ENCODE data around the gene ZNF536. TPM values are rescaled to one million over a fixed set of nuclear protein-coding genes. Genes with fewer than 3 reads are reported as not detected.
A peak's percentile ranks its signal among the peaks of the same experiment; 100 is the strongest.
"Not testable (repeated sequence)": the region's sequence is repeated elsewhere in the genome, so short reads cannot be mapped to it uniquely, and the experiment has no call there.

ZNF536 gene
- total and polyA plus RNA-seq, 2 donors from 2014 or later = 0.19 to 0.25 TPM

DNA sequence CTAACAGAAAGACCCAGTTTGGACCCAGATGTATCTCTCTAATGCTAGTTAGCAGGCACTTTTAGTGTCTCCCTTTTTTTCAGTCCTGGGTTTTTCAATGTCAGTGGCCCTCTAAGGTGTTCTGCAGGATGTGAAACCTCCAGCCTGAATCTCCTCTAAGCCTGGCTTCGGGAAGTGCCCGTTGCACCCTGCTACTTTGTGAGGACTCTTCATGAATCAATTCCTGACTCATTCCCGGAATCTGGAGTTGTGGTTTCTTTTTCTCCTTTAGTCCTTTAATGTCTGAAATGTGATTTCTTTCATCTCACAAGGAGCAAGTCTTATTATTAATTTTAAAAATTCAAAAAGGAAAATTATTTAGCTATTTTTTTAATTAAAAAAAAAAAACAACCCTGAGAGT lies 116.0 kb downstream of the ZNF536 start:
- Histone ChIP-seq H3K36me3 (ENCODE audit: control insufficient read depth in 2 of 3, insufficient read depth in 3 of 3, low read length in 3 of 3) (no peaks in the 10 kb centered on the region), H3K27ac (ENCODE audit: low read depth in 2 of 2, low read length in 2 of 2) (no peak overlapping the region), H3K27me3 (ENCODE audit: control insufficient read depth, insufficient read depth, low read length) (no peaks in the 10 kb centered on the region), H3K9ac (ENCODE audit: low read length in 3 of 3) (no peak overlapping the region), H3K4me1 (ENCODE audit: control insufficient read depth in 2 of 3, insufficient read depth in 2 of 3, low read depth in 1 of 3, low read length in 3 of 3) (no peaks in the 10 kb centered on the region), H3K4me3 (ENCODE audit: low read length in 3 of 3) (no peak overlapping the region), H3K9me3 (ENCODE audit: control insufficient read depth in 2 of 3, insufficient read depth in 1 of 3, low read length in 3 of 3) (no peaks in the 10 kb centered on the region)
- FAIRE-seq = no peak
- no peak for TF ChIP-seq CTCF (IDR thresholded peaks at IDR 0.05; ENCODE audit: borderline replicate concordance, extremely low read depth, insufficient read depth)
- no peak for DNase-seq
- intact Hi-C loops (cut with DNase I) = no loop called here

- no peak for FAIRE-seq
- no peak for DNase-seq
- no peaks in the 10 kb centered on the region for H3K4me1 ChIP-seq (ENCODE audit: control insufficient read depth in 2 of 3, insufficient read depth in 2 of 3, low read depth in 1 of 3, low read length in 3 of 3)
- no peak overlapping the region for H3K27ac ChIP-seq (ENCODE audit: low read depth in 2 of 2, low read length in 2 of 2)
- no peaks in the 10 kb centered on the region for H3K36me3 ChIP-seq (ENCODE audit: control insufficient read depth in 2 of 3, insufficient read depth in 3 of 3, low read length in 3 of 3)
- no peak overlapping the region for H3K4me3 ChIP-seq (ENCODE audit: low read length in 3 of 3)
- no peak overlapping the region for H3K9ac ChIP-seq (ENCODE audit: low read length in 3 of 3)
- TF ChIP-seq CTCF (IDR thresholded peaks at IDR 0.05; ENCODE audit: borderline replicate concordance, extremely low read depth, insufficient read depth) = no peak
- no peaks in the 10 kb centered on the region for H3K9me3 ChIP-seq (ENCODE audit: control insufficient read depth in 2 of 3, insufficient read depth in 1 of 3, low read length in 3 of 3)
- H3K27me3 ChIP-seq (ENCODE audit: control insufficient read depth, insufficient read depth, low read length) = no peaks in the 10 kb centered on the region
- intact Hi-C loops (cut with DNase I) = no loop called here
These were observed 118.6 kb downstream of the ZNF536 start for GRCh38 chr19:30490760-30491159.

GRCh38 chr19:30492586-30493270 lies 120.5 kb downstream of the ZNF536 start:
- no peak for TF ChIP-seq CTCF (IDR thresholded peaks at IDR 0.05; ENCODE audit: borderline replicate concordance, extremely low read depth, insufficient read depth)
- FAIRE-seq = no peak

GRCh38 chr19:30497034-30497433 lies 124.8 kb downstream of the ZNF536 start:
- Histone ChIP-seq H3K9ac (ENCODE audit: low read length in 3 of 3) (no peak overlapping the region), H3K9me3 (ENCODE audit: control insufficient read depth in 2 of 3, insufficient read depth in 1 of 3, low read length in 3 of 3) (no peaks in the 10 kb centered on the region), H3K36me3 (ENCODE audit: control insufficient read depth in 2 of 3, insufficient read depth in 3 of 3, low read length in 3 of 3) (no peaks in the 10 kb centered on the region), H3K4me1 (ENCODE audit: control insufficient read depth in 2 of 3, insufficient read depth in 2 of 3, low read depth in 1 of 3, low read length in 3 of 3) (no peaks in the 10 kb centered on the region), H3K27me3 (ENCODE audit: control insufficient read depth, insufficient read depth, low read length) (no peaks in the 10 kb centered on the region), H3K27ac (ENCODE audit: low read depth in 2 of 2, low read length in 2 of 2) (no peak overlapping the region), H3K4me3 (ENCODE audit: low read length in 3 of 3) (no peak overlapping the region)
- FAIRE-seq = no peak
- intact Hi-C loops (cut with DNase I) = no loop called here
- TF ChIP-seq CTCF (IDR thresholded peaks at IDR 0.05; ENCODE audit: borderline replicate concordance, extremely low read depth, insufficient read depth) = no peak
- DNase-seq = no peak

More at GRCh38 chr19:30492586-30493270, 120.5 kb downstream of the ZNF536 start:
- Histone ChIP-seq H3K36me3 (ENCODE audit: control insufficient read depth in 2 of 3, insufficient read depth in 3 of 3, low read length in 3 of 3) (no peaks in the 10 kb centered on the region), H3K27me3 (ENCODE audit: control insufficient read depth, insufficient read depth, low read length) (no peaks in the 10 kb centered on the region), H3K27ac (ENCODE audit: low read depth in 2 of 2, low read length in 2 of 2) (no peak overlapping the region), H3K9ac (ENCODE audit: low read length in 3 of 3) (no peak overlapping the region), H3K4me3 (ENCODE audit: low read length in 3 of 3) (no peak overlapping the region), H3K4me1 (ENCODE audit: control insufficient read depth in 2 of 3, insufficient read depth in 2 of 3, low read depth in 1 of 3, low read length in 3 of 3) (no peaks in the 10 kb centered on the region), H3K9me3 (ENCODE audit: control insufficient read depth in 2 of 3, insufficient read depth in 1 of 3, low read length in 3 of 3) (no peaks in the 10 kb centered on the region)
- peak in 2 of 5 donors; percentile 24 to 25 for DNase-seq
- intact Hi-C loops (cut with DNase I) = no loop called here

GRCh38 chr19:30498085-30498484 lies 125.9 kb downstream of the ZNF536 start:
- H3K27me3 ChIP-seq (ENCODE audit: control insufficient read depth, insufficient read depth, low read length); H3K4me3 ChIP-seq (ENCODE audit: low read length in 3 of 3); DNase-seq; H3K27ac ChIP-seq (ENCODE audit: low read depth in 2 of 2, low read length in 2 of 2); intact Hi-C loops (cut with DNase I); H3K36me3 ChIP-seq (ENCODE audit: control insufficient read depth in 2 of 3, insufficient read depth in 3 of 3, low read length in 3 of 3); H3K9me3 ChIP-seq (ENCODE audit: control insufficient read depth in 2 of 3, insufficient read depth in 1 of 3, low read length in 3 of 3); FAIRE-seq; H3K9ac ChIP-seq (ENCODE audit: low read length in 3 of 3); H3K4me1 ChIP-seq (ENCODE audit: control insufficient read depth in 2 of 3, insufficient read depth in 2 of 3, low read depth in 1 of 3, low read length in 3 of 3): not testable (repeated sequence)
